ENCODE measurements around the gene NEMP1. TPM values are rescaled to one million over a fixed set of nuclear protein-coding genes. Genes with fewer than 3 reads are reported as not detected.

The NEMP1 gene
- total and polyA plus RNA-seq, 2 of the 8 experiments (the other 6 are each of a cell fraction or from before 2014, with no cell fraction given) = 30.1 to 43.2 TPM

- TF ChIP-seq SP1 (IDR thresholded peaks at IDR 0.05; ENCODE audit: low read depth, low read length) (no peak), CHD1 (IDR thresholded peaks at IDR 0.05; ENCODE audit: low read depth, low read length) (no peak), YY1 (IDR thresholded peaks at IDR 0.05; ENCODE audit: low read depth, low read length) (no peak), BACH1 (IDR thresholded peaks at IDR 0.05; ENCODE audit: low read length) (no peak), TAF7 (optimal IDR thresholded peaks at IDR 0.05; ENCODE audit: borderline replicate concordance, low read depth, low read length) (no peak), RXRA (IDR thresholded peaks at IDR 0.05; ENCODE audit: insufficient read depth, low read depth, low read length) (no peak)
- TF ChIP-seq, protein P1, sequence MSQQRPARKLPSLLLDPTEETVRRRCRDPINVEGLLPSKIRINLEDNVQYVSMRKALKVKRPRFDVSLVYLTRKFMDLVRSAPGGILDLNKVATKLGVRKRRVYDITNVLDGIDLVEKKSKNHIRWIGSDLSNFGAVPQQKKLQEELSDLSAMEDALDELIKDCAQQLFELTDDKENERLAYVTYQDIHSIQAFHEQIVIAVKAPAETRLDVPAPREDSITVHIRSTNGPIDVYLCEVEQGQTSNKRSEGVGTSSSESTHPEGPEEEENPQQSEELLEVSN (IDR thresholded peaks at IDR 0.05) = no peak
- TF ChIP-seq, protein P2, sequence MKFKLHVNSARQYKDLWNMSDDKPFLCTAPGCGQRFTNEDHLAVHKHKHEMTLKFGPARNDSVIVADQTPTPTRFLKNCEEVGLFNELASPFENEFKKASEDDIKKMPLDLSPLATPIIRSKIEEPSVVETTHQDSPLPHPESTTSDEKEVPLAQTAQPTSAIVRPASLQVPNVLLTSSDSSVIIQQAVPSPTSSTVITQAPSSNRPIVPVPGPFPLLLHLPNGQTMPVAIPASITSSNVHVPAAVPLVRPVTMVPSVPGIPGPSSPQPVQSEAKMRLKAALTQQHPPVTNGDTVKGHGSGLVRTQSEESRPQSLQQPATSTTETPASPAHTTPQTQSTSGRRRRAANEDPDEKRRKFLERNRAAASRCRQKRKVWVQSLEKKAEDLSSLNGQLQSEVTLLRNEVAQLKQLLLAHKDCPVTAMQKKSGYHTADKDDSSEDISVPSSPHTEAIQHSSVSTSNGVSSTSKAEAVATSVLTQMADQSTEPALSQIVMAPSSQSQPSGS (IDR thresholded peaks at IDR 0.05; ENCODE audit: low read length) = no peak
Measured at GRCh38 chr12:57063991-57064685, 14.5 kb downstream of the NEMP1 start (continued).
